Spleen (tissue), 11 donors: Measurements from ENCODE around the gene CDYL2. TPM values are rescaled to one million over a fixed set of nuclear protein-coding genes. Genes with fewer than 3 reads are reported as not detected.

Source experiments
- DNase-seq: peaks from one replicate; pipeline ENCODE4 v3.0.0-alpha.2; 2020
- H3K27ac ChIP-seq, 8 donors: fragments of 200-600 bp; sonication (generic) in 7 of 8; 1 replicate in 4 of 8; 2 replicates in 4 of 8; pipeline versions ENCODE4 v1.5.0 to v1.8.0; 2016 to 2021; ENCODE audit warnings: inconsistent platforms in 4 of 8, mild to moderate bottlenecking in 4 of 8, moderate library complexity in 1 of 8
- H3K27me3 ChIP-seq, 7 donors: fragments of 200-600 bp; sonication (generic) in 6 of 7; replicated peaks in 1 of 7; 1 replicate in 4 of 7; 2 replicates in 3 of 7; pipeline versions ENCODE4 v1.5.0 to v1.8.0; 2016 to 2021; ENCODE audit warnings: inconsistent platforms in 3 of 7, mild to moderate bottlenecking in 1 of 7
- H3K36me3 ChIP-seq, 6 donors: fragments of 200-600 bp; sonication (generic) in 5 of 6; 1 replicate in 4 of 6; 2 replicates in 2 of 6; pipeline versions ENCODE4 v1.5.0 to v1.8.0; 2016 to 2021; ENCODE audit warnings: inconsistent platforms in 2 of 6
- H3K4me1 ChIP-seq, 6 donors: fragments of 200-600 bp; sonication (generic) in 5 of 6; 1 replicate in 3 of 6; 2 replicates in 3 of 6; pipeline versions ENCODE4 v1.5.0 to v1.8.0; 2016 to 2021; ENCODE audit warnings: inconsistent platforms in 3 of 6
- H3K4me3 ChIP-seq, 8 donors: fragments of 200-600 bp; sonication (generic) in 7 of 8; 1 replicate in 4 of 8; 2 replicates in 4 of 8; pipeline versions ENCODE4 v1.5.0 to v1.8.0; 2016 to 2021; ENCODE audit warnings: inconsistent platforms in 4 of 8, mild to moderate bottlenecking in 4 of 8, moderate library complexity in 2 of 8
- H3K9me3 ChIP-seq, 8 donors: fragments of 200-600 bp; sonication (generic) in 7 of 8; 1 replicate in 4 of 8; 2 replicates in 4 of 8; pipeline versions ENCODE4 v1.5.0 to v1.8.0; 2016 to 2021; ENCODE audit warnings: inconsistent platforms in 4 of 8
- POLR2A ChIP-seq, 3 donors: fragments of 450-650 bp; IDR thresholded peaks; one replicate each; pipeline ENCODE4 v1.5.1; 2017; ENCODE audit warnings: antibody characterized with exemption in 3 of 3, mild to moderate bottlenecking in 1 of 3
- POLR2AphosphoS5 ChIP-seq, 3 donors: sonication (generic); formaldehyde crosslinking; IDR thresholded peaks; one replicate each; pipeline ENCODE4 v1.5.1; 2017; ENCODE audit warnings: antibody characterized with exemption in 3 of 3
- WGBS, 5 donors: extraction: QIAGEN DNeasy Blood & Tissue Kit in 3 of 5; methylation state at CpG; one replicate each; pipeline versions ENCODE4 v1.1.5 to v1.1.7; 2013 to 2018; 5-methylcytosine and 5-hydroxymethylcytosine counted together
- intact Hi-C: fragments of 100-400 bp; cut with DNase I; formaldehyde crosslinking; loops from one replicate; pipeline ENCODE4 v1.15.0; 2023; ENCODE audit warnings: low total_unique reads
- polyA plus RNA-seq, 3 donors: library from polyadenylated mRNA; stranded (reverse); fragments of 200-250 nt; gene quantifications; one replicate each; pipeline ENCODE4 v1.2.1, GENCODE V29; 2013
- total RNA-seq, 7 donors: library from RNA; depleted of rRNA in 3 of 7; stranded (reverse); fragments of >200 nt in 3 of 7; fragmentation: NEBNext Ultra II Directional in 4 of 7; extraction: Animal tissue kit (Norgen Biotek cat#: 25700) in 4 of 7; gene quantifications; one replicate each; pipeline versions ENCODE4 v1.1.0 to v1.2.1, GENCODE V29; 2016 to 2021
- TF ChIP-seq, protein P1 (sequence below), 11 experiments: fragments of 200-600 bp in 7 of 11; fragments of 450-650 bp in 4 of 11; sonication (generic) in 4 of 11; IDR thresholded peaks in 8 of 11; conservative IDR thresholded peaks in 3 of 11; 1 replicate in 7 of 11; 2 replicates in 4 of 11; pipeline versions ENCODE4 v1.4.0 to v1.8.0; 2016 to 2021; ENCODE audit warnings: antibody characterized with exemption in 11 of 11, inconsistent platforms in 4 of 11, mild to moderate bottlenecking in 1 of 11
- donor health status: healthy with polysubstance abuse.
- donor health status: DM: no; HTN: no; CAD: no; lungs with moderate emphysema.
- donor health status: DM: no; HTN: no; CAD: no.
- donor health status: Bipolar disorder and iron deficiency.
- donor health status: healthy.
- donor health status: DM: no; HTN: no; CAD: no.
- donor health status: DM: yes; HTN: yes; CAD: no.

The CDYL2 gene
- total and polyA plus RNA-seq, 10 donors = 1.4 to 28.3 (median 12.5) TPM

- TF ChIP-seq POLR2A (IDR thresholded peaks at IDR 0.05) = no peak
- TF ChIP-seq POLR2AphosphoS5 (IDR thresholded peaks at IDR 0.05) = no peak
- TF ChIP-seq, protein P1, sequence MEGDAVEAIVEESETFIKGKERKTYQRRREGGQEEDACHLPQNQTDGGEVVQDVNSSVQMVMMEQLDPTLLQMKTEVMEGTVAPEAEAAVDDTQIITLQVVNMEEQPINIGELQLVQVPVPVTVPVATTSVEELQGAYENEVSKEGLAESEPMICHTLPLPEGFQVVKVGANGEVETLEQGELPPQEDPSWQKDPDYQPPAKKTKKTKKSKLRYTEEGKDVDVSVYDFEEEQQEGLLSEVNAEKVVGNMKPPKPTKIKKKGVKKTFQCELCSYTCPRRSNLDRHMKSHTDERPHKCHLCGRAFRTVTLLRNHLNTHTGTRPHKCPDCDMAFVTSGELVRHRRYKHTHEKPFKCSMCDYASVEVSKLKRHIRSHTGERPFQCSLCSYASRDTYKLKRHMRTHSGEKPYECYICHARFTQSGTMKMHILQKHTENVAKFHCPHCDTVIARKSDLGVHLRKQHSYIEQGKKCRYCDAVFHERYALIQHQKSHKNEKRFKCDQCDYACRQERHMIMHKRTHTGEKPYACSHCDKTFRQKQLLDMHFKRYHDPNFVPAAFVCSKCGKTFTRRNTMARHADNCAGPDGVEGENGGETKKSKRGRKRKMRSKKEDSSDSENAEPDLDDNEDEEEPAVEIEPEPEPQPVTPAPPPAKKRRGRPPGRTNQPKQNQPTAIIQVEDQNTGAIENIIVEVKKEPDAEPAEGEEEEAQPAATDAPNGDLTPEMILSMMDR (IDR thresholded peaks at IDR 0.05 in 8 of 11, conservative IDR thresholded peaks at IDR 0.05 in 3 of 11) = no peak
- intact Hi-C loops = no loop called here
- no peak overlapping the region for H3K4me3 ChIP-seq
- H3K9me3 ChIP-seq = peaks cover 0 to 10% (median 3%) of the 10 kb centered on the region in 8 donors
- H3K36me3 ChIP-seq = peaks cover 0 to 62% (median 12%) of the 10 kb centered on the region in 6 donors
- no peak for DNase-seq
- no peaks in the 10 kb centered on the region for H3K27me3 ChIP-seq
- no peak overlapping the region for H3K27ac ChIP-seq
- no peaks in the 10 kb centered on the region for H3K4me1 ChIP-seq
Observed at GRCh38 chr16:80602894-80603293, 201.5 kb downstream of the CDYL2 start.

DNA sequence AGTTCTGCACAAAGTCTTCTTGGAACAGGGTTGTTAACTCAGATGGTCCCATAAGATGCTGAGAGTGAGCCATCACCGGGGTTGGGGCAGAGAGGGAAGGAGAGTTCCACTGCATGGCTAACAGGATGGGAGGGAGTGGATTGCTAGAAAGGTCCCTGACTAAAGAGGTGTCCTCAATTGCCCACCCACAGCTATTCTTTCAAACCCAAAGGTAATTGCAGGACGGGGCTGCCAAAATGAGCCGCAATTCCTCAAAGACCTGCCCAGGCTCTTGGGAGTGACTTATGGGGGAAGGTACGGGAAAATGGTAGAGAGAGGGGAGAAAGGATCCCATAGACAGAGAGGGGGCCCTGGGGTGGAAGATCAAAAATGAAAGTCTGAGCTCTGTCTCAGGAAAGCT, 203.2 kb downstream of the CDYL2 start:
- peaks cover 0 to 45% (median 6%) of the 10 kb centered on the region in 6 donors for H3K36me3 ChIP-seq
- no peak for DNase-seq
- no peak overlapping the region for H3K4me3 ChIP-seq
- intact Hi-C loops = no loop called here
- no peaks in the 10 kb centered on the region for H3K27me3 ChIP-seq
- no peaks in the 10 kb centered on the region for H3K9me3 ChIP-seq
- no peak overlapping the region for H3K27ac ChIP-seq
- H3K4me1 ChIP-seq = no peaks in the 10 kb centered on the region
- no peak for TF ChIP-seq POLR2AphosphoS5 (IDR thresholded peaks at IDR 0.05)
- TF ChIP-seq POLR2A (IDR thresholded peaks at IDR 0.05) = no peak
- TF ChIP-seq, protein P1 (IDR thresholded peaks at IDR 0.05 in 8 of 11, conservative IDR thresholded peaks at IDR 0.05 in 3 of 11) = no peak
- WGBS, 5 donors = 92 to 100% (median 95%) methylated on average over 4 of the region's 4 CpGs

- no peak for DNase-seq
- Histone ChIP-seq H3K9me3 (no peaks in the 10 kb centered on the region), H3K4me3 (no peak overlapping the region), H3K27me3 (no peaks in the 10 kb centered on the region), H3K4me1 (no peaks in the 10 kb centered on the region), H3K27ac (no peak overlapping the region), H3K36me3 (peaks cover 0 to 33% (median 5%) of the 10 kb centered on the region in 6 donors)
- no peak for TF ChIP-seq POLR2AphosphoS5 (IDR thresholded peaks at IDR 0.05)
- TF ChIP-seq POLR2A (IDR thresholded peaks at IDR 0.05) = no peak
- TF ChIP-seq, protein P1 (IDR thresholded peaks at IDR 0.05 in 8 of 11, conservative IDR thresholded peaks at IDR 0.05 in 3 of 11) = no peak
- 80 to 97% (median 83%) methylated on average over 3 of the region's 3 CpGs for WGBS, 5 donors
- intact Hi-C loops = no loop called here
Observed at GRCh38 chr16:80599466-80599865, 204.9 kb downstream of the CDYL2 start.

DNA sequence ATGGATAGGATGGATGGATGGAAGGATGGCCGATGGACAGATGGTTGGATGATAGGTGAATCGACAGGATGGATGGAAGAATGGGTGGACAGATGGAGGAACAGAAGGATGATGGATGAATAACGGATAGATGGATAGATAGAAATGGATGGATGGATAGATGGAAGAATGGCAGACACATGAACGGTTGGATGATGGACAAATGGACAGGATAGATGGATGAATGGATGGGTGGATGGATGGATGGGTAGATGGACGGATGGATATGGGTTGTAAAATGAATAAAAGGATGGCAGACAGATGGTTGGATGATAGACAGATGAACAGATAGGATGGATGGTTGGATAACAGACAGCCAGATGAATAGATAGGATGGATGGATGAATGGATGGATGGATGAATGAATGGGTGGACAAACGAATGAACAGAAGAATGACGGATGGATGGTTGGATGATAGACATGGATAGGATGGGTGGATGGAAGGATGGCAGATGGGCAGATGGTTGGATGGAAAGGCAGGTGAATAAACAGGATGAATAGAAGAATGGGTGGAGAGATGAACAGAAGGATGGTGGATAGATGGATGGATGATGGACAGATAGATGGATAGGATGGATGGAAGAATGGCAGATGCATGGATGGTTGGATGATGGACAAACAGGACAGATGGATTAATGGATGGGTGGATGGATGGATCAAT, 207.7 kb downstream of the CDYL2 start:
- peaks cover 0 to 5% (median under 1%) of the 10 kb centered on the region in 6 donors for H3K4me1 ChIP-seq
- no peak for DNase-seq
- no peaks in the 10 kb centered on the region for H3K27me3 ChIP-seq
- H3K36me3 ChIP-seq = peaks cover 0 to 7% (median 0%) of the 10 kb centered on the region in 6 donors
- H3K27ac ChIP-seq = no peak overlapping the region
- WGBS, 5 donors = 88 to 92% (median 89%) methylated on average over 7 of the region's 7 CpGs
- H3K9me3 ChIP-seq = peaks cover 0 to 7% (median 0%) of the 10 kb centered on the region in 8 donors
- no peak overlapping the region for H3K4me3 ChIP-seq
- TF ChIP-seq POLR2A (IDR thresholded peaks at IDR 0.05) (no peak), POLR2AphosphoS5 (IDR thresholded peaks at IDR 0.05) (no peak)
- TF ChIP-seq, protein P1 (IDR thresholded peaks at IDR 0.05 in 8 of 11, conservative IDR thresholded peaks at IDR 0.05 in 3 of 11) = no peak
- intact Hi-C loops = no loop called here
